Upper lobe of right lung (tissue), 1 donor: ENCODE results near the gene RFFL. TPM values are rescaled to one million over a fixed set of nuclear protein-coding genes. Genes with fewer than 3 reads are reported as not detected.

Source experiments
- ATAC-seq: fragments of 200-7000 bp; cut with Tn5 transposase; one replicate; pipeline ENCODE4 v1.9.1; 2020; ENCODE audit warnings: mild to moderate bottlenecking, moderate library complexity
- DNase-seq: peaks from one replicate; pipeline ENCODE4 v3.0.0-alpha.2; 2020
- H3K27ac ChIP-seq: fragments of 200-600 bp; one replicate; pipeline ENCODE4 v1.8.0; 2022
- H3K27me3 ChIP-seq: fragments of 200-600 bp; one replicate; pipeline ENCODE4 v1.8.0; 2022; ENCODE audit warnings: mild to moderate bottlenecking
- H3K36me3 ChIP-seq: fragments of 200-600 bp; one replicate; pipeline ENCODE4 v1.8.0; 2022
- H3K4me1 ChIP-seq: fragments of 200-600 bp; one replicate; pipeline ENCODE4 v1.8.0; 2022
- H3K4me3 ChIP-seq: fragments of 200-600 bp; one replicate; pipeline ENCODE4 v1.8.0; 2022; ENCODE audit warnings: mild to moderate bottlenecking
- H3K9me3 ChIP-seq: fragments of 200-600 bp; one replicate; pipeline ENCODE4 v1.8.0; 2022
- CTCF ChIP-seq: fragments of 200-600 bp; IDR thresholded peaks from one replicate; pipeline ENCODE4 v1.8.0; 2022; ENCODE audit warnings: antibody characterized with exemption
- intact Hi-C: fragments of 100-400 bp; cut with DNase I; formaldehyde crosslinking; loops from one replicate; pipeline ENCODE4 v1.11.0; 2022
- total RNA-seq: library from RNA; stranded (reverse); fragmentation: NEBNext Ultra II Directional; extraction: Animal tissue kit (Norgen Biotek cat#: 25700); gene quantifications from one replicate; pipeline ENCODE4 v1.2.1, GENCODE V29; 2021
- donor health status: DM: no; HTN: yes; CAD: no; lungs with severe emphysema.

The RFFL gene
- total RNA-seq, 1 donor from 2014 or later, result 27.9 TPM

DNA sequence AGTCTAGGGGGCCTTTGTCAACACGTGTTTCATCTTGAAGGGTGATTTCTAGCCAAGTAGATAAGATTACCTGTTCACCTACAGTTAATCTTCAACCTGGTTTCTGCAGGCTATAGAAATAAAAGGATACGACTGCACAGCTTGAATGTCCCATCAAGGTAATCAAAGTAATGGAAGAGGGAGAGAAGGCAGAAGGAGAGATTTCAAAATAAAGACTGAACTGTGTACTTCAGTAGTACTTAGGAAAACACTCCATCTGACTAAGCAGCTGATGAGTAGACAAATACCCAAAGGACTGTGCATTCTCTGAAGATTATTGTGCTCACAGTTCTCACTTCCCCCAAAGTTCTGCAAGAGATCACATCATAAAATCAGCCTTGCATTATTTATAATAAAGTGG lies 5.8 kb upstream of the RFFL start:
- intact Hi-C loops, result no loop called here
- ATAC-seq (peak; percentile 43), DNase-seq (no peak)
- Histone ChIP-seq H3K36me3 (peaks cover 3% of the 10 kb centered on the region), H3K4me1 (peaks cover 3% of the 10 kb centered on the region), H3K27ac (no peak overlapping the region), H3K4me3 (no peak overlapping the region), H3K27me3 (no peaks in the 10 kb centered on the region), H3K9me3 (no peaks in the 10 kb centered on the region)
- no peak for TF ChIP-seq CTCF

DNA sequence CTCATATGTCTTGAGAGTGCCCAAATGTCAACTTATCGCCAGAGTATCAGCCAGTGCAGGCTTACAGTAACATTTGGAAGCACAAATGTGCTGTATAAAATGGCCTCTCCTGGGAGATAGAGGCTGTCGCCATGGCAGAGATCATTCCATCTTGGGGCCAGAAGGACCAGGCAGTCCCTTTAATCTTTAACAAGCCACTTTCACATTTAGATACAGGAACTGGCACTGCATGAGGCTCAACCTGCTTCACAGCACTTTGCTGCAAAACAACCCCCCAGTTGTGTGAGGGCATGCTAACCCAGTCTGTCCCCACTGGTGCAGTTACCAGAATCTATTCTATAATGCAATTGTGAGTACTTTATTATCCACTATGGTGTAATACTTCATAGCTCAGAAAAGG lies 4.7 kb upstream of the RFFL start:
- no peak for DNase-seq
- ATAC-seq, result no peak
- peaks cover 3% of the 10 kb centered on the region for H3K36me3 ChIP-seq
- TF ChIP-seq CTCF, result no peak
- H3K4me1 ChIP-seq, result peaks cover 10% of the 10 kb centered on the region
- no peaks in the 10 kb centered on the region for H3K27me3 ChIP-seq
- no peak overlapping the region for H3K27ac ChIP-seq
- no peaks in the 10 kb centered on the region for H3K9me3 ChIP-seq
- no peak overlapping the region for H3K4me3 ChIP-seq
- intact Hi-C loops, result no loop called here

GRCh38 chr17:35065880-35066279 lies 2.4 kb upstream of the RFFL start:
- Histone ChIP-seq H3K4me3 (no peak overlapping the region), H3K36me3 (no peaks in the 10 kb centered on the region), H3K27ac (no peak overlapping the region), H3K9me3 (no peaks in the 10 kb centered on the region), H3K4me1 (peaks cover 10% of the 10 kb centered on the region), H3K27me3 (no peaks in the 10 kb centered on the region)
- no peak for TF ChIP-seq CTCF
- DNase-seq (no peak), ATAC-seq (no peak)
- intact Hi-C loops, result no loop called here

- no peaks in the 10 kb centered on the region for H3K36me3 ChIP-seq
- intact Hi-C loops, result no loop called here
- peak overlapping the region; percentile 80 for H3K27ac ChIP-seq
- no peak for TF ChIP-seq CTCF
- H3K9me3 ChIP-seq, result no peaks in the 10 kb centered on the region
- peaks cover 10% of the 10 kb centered on the region for H3K4me1 ChIP-seq
- H3K4me3 ChIP-seq, result no peak overlapping the region
- H3K27me3 ChIP-seq, result no peaks in the 10 kb centered on the region
- DNase-seq (no peak), ATAC-seq (no peak)
Measured at GRCh38 chr17:35064516-35065215, 1.2 kb upstream of the RFFL start.

GRCh38 chr17:35062308-35062707 lies 1.2 kb downstream of the RFFL start:
- intact Hi-C loops, result no loop called here
- ATAC-seq (no peak), DNase-seq (no peak)
- H3K36me3 ChIP-seq, result no peaks in the 10 kb centered on the region
- peak overlapping the region; percentile 80 for H3K27ac ChIP-seq
- no peak for TF ChIP-seq CTCF
- H3K27me3 ChIP-seq, result no peaks in the 10 kb centered on the region
- peaks cover 10% of the 10 kb centered on the region for H3K4me1 ChIP-seq
- H3K4me3 ChIP-seq, result no peak overlapping the region
- no peaks in the 10 kb centered on the region for H3K9me3 ChIP-seq
